OCI-LY3 (cell line): Measurements from ENCODE around the gene PDE9A.

Source experiments
- H2AFZ ChIP-seq: fragments of 200-600, 300-600 bp; shearing (Covaris generic); 2 replicates; pipeline ENCODE4 v1.6.0; 2014; ENCODE audit warnings: antibody characterized with exemption, low read depth, low read length
- H3K27ac ChIP-seq: fragments of 200-600, 300-600 bp; sonication (generic); 2 replicates; pipeline ENCODE4 v1.5.1; 2014; ENCODE audit warnings: mild to moderate bottlenecking, low read length, moderate library complexity, mixed read lengths
- H3K27me3 ChIP-seq: fragments of 200-600, 300-600 bp; sonication (generic); 2 replicates; pipeline ENCODE4 v1.6.1; 2014; ENCODE audit warnings: low read depth, low read length, mixed read lengths
- H3K36me3 ChIP-seq: fragments of 200-600, 300-600 bp; sonication (generic); replicated peaks from 2 replicates; pipeline ENCODE3; 2014; ENCODE audit warnings: low read depth, low read length, mixed read lengths
- H3K4me1 ChIP-seq: fragments of 300-600, 200-600 bp; sonication (generic); 2 replicates; pipeline ENCODE4 v1.6.1; 2014; ENCODE audit warnings: low read length, mixed read lengths
- H3K4me2 ChIP-seq: fragments of 200-600, 300-600 bp; sonication (generic); 2 replicates; pipeline ENCODE4 v1.6.1; 2014; ENCODE audit warnings: low read length, mixed read lengths
- H3K4me3 ChIP-seq: fragments of 300-600, 200-600 bp; sonication (generic); 2 replicates; pipeline ENCODE4 v1.5.1; 2014; ENCODE audit warnings: antibody characterized with exemption, mild to moderate bottlenecking, low read length, moderate library complexity
- H3K79me2 ChIP-seq: fragments of 300-600, 200-600 bp; shearing (Covaris generic); 2 replicates; pipeline ENCODE4 v1.6.1; 2014; ENCODE audit warnings: mild to moderate bottlenecking, low read length, mixed read lengths
- H3K9ac ChIP-seq: fragments of 300-600, 200-600 bp; shearing (Covaris generic); 2 replicates; pipeline ENCODE4 v1.6.0; 2014; ENCODE audit warnings: mild to moderate bottlenecking, low read length, moderate library complexity
- H3K9me3 ChIP-seq: fragments of 200-600, 300-600 bp; shearing (Covaris generic); 2 replicates; pipeline ENCODE4 v1.6.1; 2014; ENCODE audit warnings: low read length, mixed read lengths; ENCODE audit not compliant: insufficient read depth
- H4K20me1 ChIP-seq: fragments of 200-600, 300-600 bp; sonication (generic); 2 replicates; pipeline ENCODE4 v1.6.1; 2016; ENCODE audit warnings: low read length, mixed read lengths; ENCODE audit not compliant: insufficient read depth
- EZH2phosphoT487 ChIP-seq: fragments of 200-600 bp; shearing (Covaris generic); IDR thresholded peaks from 2 replicates; pipeline ENCODE4 v1.6.1; 2018; ENCODE audit warnings: antibody characterized with exemption, mixed run types, low read depth
- TF ChIP-seq, protein P1 (sequence below): fragments of 200-600, 300-600 bp; sonication (generic); IDR thresholded peaks from 2 replicates; pipeline ENCODE4 v1.5.1; 2014; ENCODE audit warnings: antibody characterized with exemption, low read length, low read depth

The PDE9A gene

DNA sequence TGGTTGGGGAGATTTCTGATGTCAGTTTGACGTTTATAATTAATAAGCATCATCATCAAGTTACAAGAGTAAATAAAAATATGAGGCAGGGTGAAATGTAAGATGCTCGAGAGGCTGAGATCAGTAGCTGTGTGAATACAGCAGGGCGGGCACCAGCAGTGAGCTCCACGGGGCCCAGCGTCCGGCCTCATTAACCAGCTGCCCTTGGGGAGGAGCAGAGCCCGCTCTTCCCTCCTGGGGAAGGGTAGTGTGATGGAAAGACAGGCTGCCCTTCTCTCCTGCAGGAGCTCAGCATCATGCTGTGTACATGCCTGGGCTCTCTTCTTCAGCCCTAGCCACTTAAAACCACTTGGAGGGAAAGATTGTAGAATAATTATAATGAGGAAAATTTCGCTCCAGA, 23.4 kb downstream of the PDE9A start:
- peaks cover 3% of the 10 kb centered on the region; the same call in 1 of the 2 replicates for H3K27me3 ChIP-seq
- H3K4me1 ChIP-seq = no peaks in the 10 kb centered on the region
- H3K4me2 ChIP-seq = no peak overlapping the region
- H3K4me3 ChIP-seq = no peak overlapping the region
- H3K79me2 ChIP-seq = no peaks in the 10 kb centered on the region
- no peak for TF ChIP-seq EZH2phosphoT487
- TF ChIP-seq, protein P1, sequence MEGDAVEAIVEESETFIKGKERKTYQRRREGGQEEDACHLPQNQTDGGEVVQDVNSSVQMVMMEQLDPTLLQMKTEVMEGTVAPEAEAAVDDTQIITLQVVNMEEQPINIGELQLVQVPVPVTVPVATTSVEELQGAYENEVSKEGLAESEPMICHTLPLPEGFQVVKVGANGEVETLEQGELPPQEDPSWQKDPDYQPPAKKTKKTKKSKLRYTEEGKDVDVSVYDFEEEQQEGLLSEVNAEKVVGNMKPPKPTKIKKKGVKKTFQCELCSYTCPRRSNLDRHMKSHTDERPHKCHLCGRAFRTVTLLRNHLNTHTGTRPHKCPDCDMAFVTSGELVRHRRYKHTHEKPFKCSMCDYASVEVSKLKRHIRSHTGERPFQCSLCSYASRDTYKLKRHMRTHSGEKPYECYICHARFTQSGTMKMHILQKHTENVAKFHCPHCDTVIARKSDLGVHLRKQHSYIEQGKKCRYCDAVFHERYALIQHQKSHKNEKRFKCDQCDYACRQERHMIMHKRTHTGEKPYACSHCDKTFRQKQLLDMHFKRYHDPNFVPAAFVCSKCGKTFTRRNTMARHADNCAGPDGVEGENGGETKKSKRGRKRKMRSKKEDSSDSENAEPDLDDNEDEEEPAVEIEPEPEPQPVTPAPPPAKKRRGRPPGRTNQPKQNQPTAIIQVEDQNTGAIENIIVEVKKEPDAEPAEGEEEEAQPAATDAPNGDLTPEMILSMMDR = no peak
- H4K20me1 ChIP-seq = no peaks in the 10 kb centered on the region
- no peak overlapping the region for H3K27ac ChIP-seq
- no peaks in the 10 kb centered on the region for H3K36me3 ChIP-seq
- H3K9me3 ChIP-seq = no peaks in the 10 kb centered on the region
- H3K9ac ChIP-seq = no peak overlapping the region
- H2AFZ ChIP-seq = no peak overlapping the region

DNA sequence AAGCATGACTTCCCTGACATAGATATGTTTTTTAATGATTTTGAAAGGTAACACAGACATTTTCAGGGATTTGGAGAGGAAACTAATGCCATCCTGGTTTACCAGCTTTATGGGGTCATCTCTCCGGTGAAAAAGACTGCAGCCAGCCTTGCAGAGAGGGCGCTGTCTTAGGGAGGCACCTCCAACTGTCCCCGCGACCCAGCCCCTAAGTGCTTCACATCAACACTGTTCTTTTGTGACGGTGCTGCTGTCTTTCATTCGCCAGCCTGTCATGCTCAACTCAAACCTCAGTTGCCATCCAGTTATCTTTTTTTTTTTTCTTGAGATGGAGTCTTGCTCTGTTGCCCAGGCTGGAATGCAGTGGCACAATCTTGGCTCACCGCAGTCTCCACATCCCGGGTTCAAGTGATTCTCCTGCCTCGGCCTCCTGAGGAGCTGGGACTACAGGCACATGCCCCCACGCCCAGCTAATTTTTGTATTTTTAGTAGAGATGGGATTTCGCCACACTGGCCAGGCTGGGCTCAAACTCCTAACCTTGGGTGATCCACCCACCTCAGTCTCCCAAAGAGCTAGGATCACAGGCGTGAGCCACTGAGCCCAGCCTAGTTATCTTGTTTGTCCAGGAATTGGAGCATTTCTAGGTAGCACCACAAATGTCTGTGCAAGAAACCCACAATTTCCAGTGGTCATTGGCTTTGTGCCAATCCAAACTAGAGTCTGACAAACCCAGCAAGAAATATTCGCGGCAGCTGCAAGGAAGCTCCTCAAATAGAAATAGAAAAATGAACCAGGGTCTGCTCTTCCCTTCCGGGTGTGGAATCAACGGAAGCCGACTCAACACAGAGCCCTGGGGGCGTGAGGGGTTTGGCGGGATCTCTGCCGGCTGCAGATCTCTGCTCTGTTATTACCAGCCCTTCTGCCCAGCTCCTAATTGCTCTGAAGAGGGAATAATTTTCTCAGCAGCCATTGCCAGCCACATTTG, 24.2 kb downstream of the PDE9A start:
- Histone ChIP-seq H4K20me1 (no peaks in the 10 kb centered on the region), H3K4me1 (no peaks in the 10 kb centered on the region), H3K9me3 (no peaks in the 10 kb centered on the region), H2AFZ (no peak overlapping the region), H3K36me3 (no peaks in the 10 kb centered on the region), H3K79me2 (no peaks in the 10 kb centered on the region), H3K9ac (no peak overlapping the region), H3K27ac (no peak overlapping the region), H3K27me3 (no peaks in the 10 kb centered on the region), H3K4me2 (no peak overlapping the region), H3K4me3 (no peak overlapping the region)
- TF ChIP-seq EZH2phosphoT487 = no peak

DNA sequence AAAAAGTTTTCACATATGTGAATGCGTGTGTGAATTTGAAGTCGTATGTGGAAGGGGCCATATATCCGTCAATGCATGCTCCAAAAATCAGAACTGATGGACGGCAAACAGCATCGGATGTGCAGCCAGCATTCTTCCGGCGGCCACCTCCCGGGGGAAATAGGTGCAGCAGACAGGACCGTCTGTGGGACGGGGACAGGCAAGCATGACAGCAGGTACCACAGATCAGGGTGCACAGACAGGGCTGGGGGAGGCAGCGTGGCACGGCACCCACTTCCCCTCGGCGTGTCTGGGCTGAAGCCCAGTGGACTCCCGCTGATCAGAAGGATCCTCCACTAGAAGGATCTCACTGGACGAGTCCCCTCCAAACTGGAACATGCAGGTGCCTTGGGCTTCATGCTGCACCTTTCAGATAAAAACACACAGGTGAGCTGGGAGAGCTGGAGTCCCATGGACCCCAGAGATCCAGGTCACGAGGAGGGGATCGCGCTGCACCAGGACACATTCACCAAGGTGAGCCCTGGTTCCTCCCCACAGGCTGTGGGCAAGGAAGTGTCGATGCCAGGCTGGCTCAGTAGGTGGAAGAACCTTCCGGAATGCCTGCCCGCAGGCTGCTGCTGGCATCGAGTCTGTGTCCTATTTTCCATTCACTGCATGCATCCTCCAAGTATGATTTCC, 25.3 kb downstream of the PDE9A start:
- H3K27me3 ChIP-seq = no peaks in the 10 kb centered on the region
- H4K20me1 ChIP-seq = no peaks in the 10 kb centered on the region
- H3K4me1 ChIP-seq = no peaks in the 10 kb centered on the region
- H3K27ac ChIP-seq = no peak overlapping the region
- H3K36me3 ChIP-seq = no peaks in the 10 kb centered on the region
- no peak overlapping the region for H3K9ac ChIP-seq
- H3K4me2 ChIP-seq = no peak overlapping the region
- H3K79me2 ChIP-seq = no peaks in the 10 kb centered on the region
- TF ChIP-seq, protein P1 = no peak
- no peak for TF ChIP-seq EZH2phosphoT487
- no peak overlapping the region for H2AFZ ChIP-seq
- no peaks in the 10 kb centered on the region for H3K9me3 ChIP-seq
- H3K4me3 ChIP-seq = no peak overlapping the region

DNA sequence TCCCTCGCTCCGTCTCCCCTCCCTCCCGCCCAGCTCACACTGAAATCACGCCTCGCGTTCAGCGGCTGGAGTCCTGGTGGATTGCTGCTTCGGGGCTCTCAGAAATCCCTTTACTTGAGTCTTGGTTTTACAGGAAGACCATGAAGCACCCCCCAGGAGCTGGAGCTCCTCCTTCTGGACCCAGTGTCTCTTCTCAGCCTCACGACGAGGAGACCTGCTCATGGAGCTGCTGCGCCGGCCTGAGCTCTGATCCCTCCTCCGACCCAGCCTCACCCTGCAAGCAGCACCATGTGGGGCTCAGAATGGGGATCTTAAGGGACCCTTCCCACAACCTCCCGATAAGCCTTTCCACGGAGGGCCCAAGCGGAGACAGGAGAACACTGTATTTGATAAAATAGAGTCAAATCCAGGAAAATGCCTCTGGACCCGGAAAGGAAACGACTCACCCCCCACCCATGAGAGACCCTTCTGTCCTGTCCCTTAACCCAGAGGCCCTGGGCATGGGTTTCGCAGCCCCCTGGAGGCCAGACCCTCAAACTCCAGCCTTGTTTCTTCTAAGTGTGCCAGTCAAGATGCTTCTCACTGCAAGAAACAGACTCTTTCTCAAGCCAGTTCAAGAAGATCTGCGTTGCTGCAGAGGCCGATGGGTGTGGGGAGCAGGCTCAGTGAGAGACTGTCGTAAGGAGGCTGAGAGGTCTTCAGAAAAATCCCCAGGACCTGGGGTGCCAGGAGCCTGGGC, 26.1 kb downstream of the PDE9A start:
- Histone ChIP-seq H2AFZ (no peak overlapping the region), H3K9ac (no peak overlapping the region), H3K4me1 (no peaks in the 10 kb centered on the region), H3K27ac (no peak overlapping the region), H3K9me3 (no peaks in the 10 kb centered on the region), H3K4me2 (no peak overlapping the region), H3K27me3 (no peaks in the 10 kb centered on the region), H4K20me1 (no peaks in the 10 kb centered on the region), H3K36me3 (no peaks in the 10 kb centered on the region), H3K4me3 (no peak overlapping the region), H3K79me2 (no peaks in the 10 kb centered on the region)
- TF ChIP-seq, protein P1 = no peak
- TF ChIP-seq EZH2phosphoT487 = no peak
